Mucosa of descending colon (tissue), 3 donors: ENCODE measurements around the gene KPTN. TPM values are rescaled to one million over a fixed set of nuclear protein-coding genes. Genes with fewer than 3 reads are reported as not detected.
A peak's percentile ranks its signal among the peaks of the same experiment; 100 is the strongest.

Experiments used
- ATAC-seq: fragments of 200-7000 bp; cut with Tn5 transposase; one replicate; pipeline ENCODE4 v1.9.1; 2020; ENCODE audit warnings: mild to moderate bottlenecking, moderate library complexity
- DNase-seq, 3 donors: peaks; one replicate each; pipeline ENCODE4 v3.0.0-alpha.2; 2020
- H3K36me3 ChIP-seq: fragments of 200-600 bp; one replicate; pipeline ENCODE4 v1.8.0; 2021; ENCODE audit warnings: low read depth, mild to moderate bottlenecking
- H3K4me1 ChIP-seq: fragments of 200-600 bp; one replicate; pipeline ENCODE4 v1.8.0; 2021; ENCODE audit warnings: low read depth, mild to moderate bottlenecking
- H3K4me3 ChIP-seq: fragments of 200-600 bp; one replicate; pipeline ENCODE4 v1.8.0; 2021; ENCODE audit warnings: mild to moderate bottlenecking
- H3K9me3 ChIP-seq: fragments of 200-600 bp; one replicate; pipeline ENCODE4 v1.8.0; 2021; ENCODE audit warnings: mild to moderate bottlenecking
- CTCF ChIP-seq: fragments of 200-600 bp; IDR thresholded peaks from one replicate; pipeline ENCODE4 v1.8.0; 2022; ENCODE audit warnings: antibody characterized with exemption, mild to moderate bottlenecking
- intact Hi-C, 2 donors: fragments of 100-400 bp; cut with DNase I in 1 of 2; cut with micrococcal nuclease in 1 of 2; formaldehyde crosslinking; loops; one replicate each; pipeline versions ENCODE4 v1.11.0 to v1.11.1; 2022; cut with DNase I, micrococcal nuclease
- total RNA-seq, 3 donors: library from RNA; stranded (reverse); fragmentation: NEBNext Ultra II Directional in 2 of 3; extraction: Animal tissue kit (Norgen Biotek cat#: 25700) in 2 of 3; gene quantifications; one replicate each; pipeline versions ENCODE4 v1.2.1 to v1.2.4, GENCODE V29; 2021 to 2023
- donor health status: DM: no; HTN: no; CAD: no; lungs with moderate emphysema.
- donor health status: DM: no; HTN: no; CAD: no.
- donor health status: DM: no; HTN: yes; CAD: no.

The KPTN gene
- total RNA-seq, 3 donors from 2014 or later, result 5.5 to 8.9 (median 8.9) TPM

GRCh38 chr19:47508721-47509120 lies 24.7 kb upstream of the KPTN start:
- TF ChIP-seq CTCF, result no peak
- Histone ChIP-seq H3K4me3 (no peak overlapping the region), H3K9me3 (no peaks in the 10 kb centered on the region), H3K36me3 (no peaks in the 10 kb centered on the region), H3K4me1 (peaks cover 34% of the 10 kb centered on the region)
- intact Hi-C loops, result no loop called here
- DNase-seq, result no peak
- no peak for ATAC-seq

DNA sequence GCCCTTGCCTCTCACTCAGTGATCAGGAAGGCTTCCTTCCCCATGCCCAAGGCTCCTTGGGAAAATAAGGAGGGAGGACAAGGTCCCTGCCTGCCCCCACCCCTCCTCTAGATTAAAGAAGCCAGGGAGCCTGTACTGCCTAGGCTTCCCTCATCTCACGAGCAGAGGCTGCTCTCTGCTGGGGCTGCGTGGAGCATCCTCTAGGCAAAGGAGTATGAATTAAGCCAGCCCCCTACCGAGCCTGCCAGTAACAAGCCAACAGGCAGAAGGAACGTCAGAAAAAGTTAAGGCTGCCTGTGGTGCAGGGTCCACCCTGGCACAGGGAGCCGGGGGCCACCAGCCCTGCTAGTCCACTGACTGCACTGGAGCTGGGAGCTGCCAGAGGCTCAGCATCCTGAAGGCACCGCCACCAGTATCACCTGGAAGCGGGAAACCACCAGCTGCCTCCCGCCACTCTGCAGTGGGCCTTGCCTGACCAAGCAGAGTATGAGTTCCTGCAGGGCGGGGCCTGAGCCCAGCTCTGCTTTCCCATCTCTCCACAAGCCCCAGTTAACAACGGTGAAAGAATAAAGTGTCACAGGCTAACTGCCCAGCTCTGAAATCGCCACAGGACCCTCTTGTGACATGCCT lies 24.0 kb upstream of the KPTN start:
- Histone ChIP-seq H3K4me3 (no peak overlapping the region), H3K4me1 (peaks cover 27% of the 10 kb centered on the region), H3K36me3 (no peaks in the 10 kb centered on the region), H3K9me3 (no peaks in the 10 kb centered on the region)
- TF ChIP-seq CTCF, result no peak
- intact Hi-C loops, result no loop called here
- DNase-seq, result no peak
- no peak for ATAC-seq

DNA sequence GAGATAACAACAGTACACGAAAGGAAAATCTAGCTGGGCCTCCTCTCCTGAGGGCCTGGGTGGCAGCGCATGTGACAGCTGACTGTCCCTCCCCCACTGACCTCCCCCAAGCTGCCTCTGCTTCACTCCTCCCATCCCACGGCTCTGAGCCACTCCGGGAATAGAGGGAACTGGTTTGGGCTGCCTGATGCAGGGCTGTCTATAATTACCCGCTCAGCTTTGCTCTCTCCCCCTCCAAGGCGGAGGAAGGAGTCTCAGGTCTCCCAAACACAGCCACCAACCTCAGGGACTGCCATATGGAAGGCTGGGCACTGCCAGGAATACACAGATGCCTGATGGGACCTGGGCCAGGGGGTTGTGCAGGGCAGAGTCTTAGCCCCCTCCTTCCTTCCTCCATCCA lies 23.0 kb upstream of the KPTN start:
- Histone ChIP-seq H3K36me3 (no peaks in the 10 kb centered on the region), H3K9me3 (no peaks in the 10 kb centered on the region), H3K4me3 (no peak overlapping the region), H3K4me1 (peaks cover 17% of the 10 kb centered on the region)
- ATAC-seq (peak; percentile 8), DNase-seq (no peak)
- TF ChIP-seq CTCF, result no peak
- intact Hi-C loops, result no loop called here

GRCh38 chr19:47506459-47506858 lies 22.4 kb upstream of the KPTN start:
- H3K9me3 ChIP-seq, result no peaks in the 10 kb centered on the region
- H3K36me3 ChIP-seq, result no peaks in the 10 kb centered on the region
- H3K4me3 ChIP-seq, result no peak overlapping the region
- intact Hi-C loops, result no loop called here
- TF ChIP-seq CTCF, result no peak
- DNase-seq, result no peak
- no peak for ATAC-seq
- H3K4me1 ChIP-seq, result peaks cover 11% of the 10 kb centered on the region

DNA sequence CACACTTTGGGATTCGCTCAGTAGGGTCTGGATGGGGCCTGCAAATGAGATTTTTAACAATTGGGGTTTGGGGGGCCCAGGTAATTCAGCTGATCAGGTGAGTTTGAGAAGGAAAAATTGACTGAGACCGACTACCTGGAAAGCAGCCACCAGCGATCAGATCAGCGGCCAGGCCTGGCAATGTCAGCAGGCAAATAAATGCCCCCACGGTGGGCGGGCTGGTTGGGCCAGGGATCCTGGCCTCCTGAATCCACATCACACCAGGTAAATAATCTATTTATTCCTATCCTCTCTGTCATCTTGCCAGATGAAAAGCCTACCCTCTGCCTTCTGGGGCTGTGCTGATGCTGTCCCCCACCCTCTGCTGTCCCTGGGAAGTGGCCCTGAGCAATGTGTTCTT lies 21.5 kb upstream of the KPTN start:
- Histone ChIP-seq H3K36me3 (peaks cover under 1% of the 10 kb centered on the region), H3K9me3 (no peaks in the 10 kb centered on the region), H3K4me1 (peaks cover 4% of the 10 kb centered on the region), H3K4me3 (no peak overlapping the region)
- intact Hi-C loops, result no loop called here
- TF ChIP-seq CTCF, result no peak
- DNase-seq, result no peak
- no peak for ATAC-seq

DNA sequence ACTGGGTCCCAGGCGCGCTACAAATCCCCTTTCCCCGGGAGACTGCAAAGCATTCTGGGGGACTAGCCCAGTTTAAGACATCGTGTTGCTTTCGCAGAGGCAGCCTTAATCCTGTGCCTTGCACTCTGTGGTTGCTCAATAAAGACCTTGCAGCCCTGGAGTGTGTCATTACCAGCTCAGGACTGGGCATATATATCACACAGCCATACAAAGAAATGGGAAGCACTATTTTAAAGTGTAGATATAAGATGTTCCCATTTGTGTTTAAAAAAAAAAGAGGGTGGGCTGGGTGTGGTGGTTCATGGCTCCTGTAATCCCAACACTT lies 19.8 kb upstream of the KPTN start:
- no peak for DNase-seq
- Histone ChIP-seq H3K36me3 (peaks cover 3% of the 10 kb centered on the region), H3K9me3 (no peaks in the 10 kb centered on the region), H3K4me1 (peaks cover 4% of the 10 kb centered on the region), H3K4me3 (no peak overlapping the region)
- intact Hi-C loops, result no loop called here
- no peak for ATAC-seq
- TF ChIP-seq CTCF, result no peak
